ENCODE results near the gene CLSTN2. TPM values are rescaled to one million over a fixed set of nuclear protein-coding genes. Genes with fewer than 3 reads are reported as not detected.

The CLSTN2 gene
- total and polyA plus RNA-seq, 2 of the 13 experiments (the other 11 are each of a cell fraction or from before 2014, with no cell fraction given), result not detected

DNA sequence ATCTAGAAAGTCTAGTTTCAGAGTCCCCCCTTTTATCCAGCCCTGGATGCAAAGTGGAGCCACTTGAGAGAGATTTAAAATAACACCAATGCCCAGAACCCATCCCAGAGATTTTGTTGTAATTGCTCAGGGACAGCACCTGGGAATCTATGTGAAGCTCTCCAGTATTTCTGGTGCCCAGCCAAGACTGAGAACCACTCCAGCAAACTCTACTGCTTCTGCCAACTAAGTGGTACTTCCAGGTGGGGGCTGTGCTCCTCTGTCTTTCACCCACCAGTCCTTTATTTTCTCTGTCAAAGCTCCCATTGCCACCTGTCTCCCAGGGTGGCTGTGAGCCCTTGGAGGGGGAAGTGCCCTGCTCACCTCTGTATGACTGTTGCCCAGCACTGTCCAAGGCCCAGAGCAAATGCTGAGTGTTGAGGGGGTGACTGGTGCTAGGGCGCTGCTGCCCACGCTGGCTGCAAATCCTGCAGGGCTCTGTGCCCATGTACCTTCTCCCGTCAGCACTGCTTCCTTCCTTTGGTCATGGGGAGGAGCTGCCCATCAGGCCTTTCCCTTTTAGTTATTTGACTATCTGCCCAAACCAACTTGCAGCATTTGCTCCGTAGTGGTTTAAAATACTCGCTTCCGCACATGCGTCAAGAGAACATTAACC is 9.4 kb downstream of the CLSTN2 start:
- Histone ChIP-seq H3K9ac (ENCODE audit: insufficient read depth, low read depth, low read length) (no peak overlapping the region), H4K20me1 (ENCODE audit: insufficient read depth, low read length) (no peaks in the 10 kb centered on the region), H3K4me2 (ENCODE audit: low read depth, low read length) (no peak overlapping the region), H3K79me2 (ENCODE audit: insufficient read depth, low read length) (no peaks in the 10 kb centered on the region), H3K27me3 (ENCODE audit: control insufficient read depth in 1 of 2, insufficient read depth in 2 of 2, low read length in 2 of 2) (no peaks in the 10 kb centered on the region; a peak in 1 of 5 replicates), H3K4me1 (ENCODE audit: insufficient read depth, low read length) (peaks cover 19% of the 10 kb centered on the region), H3K27ac (ENCODE audit: extremely low read length, insufficient read depth, low read length) (no peak overlapping the region), H2AFZ (ENCODE audit: low read length) (no peak overlapping the region), H3K4me3 (replicated peaks in 1 of 3; ENCODE audit: insufficient read depth in 1 of 3, low read depth in 2 of 3, low read length in 3 of 3) (no peak overlapping the region), H3K36me3 (replicated peaks in 1 of 2; ENCODE audit: control insufficient read depth in 1 of 2, insufficient read depth in 2 of 2, low read length in 2 of 2) (no peaks in the 10 kb centered on the region), H3K9me3 (ENCODE audit: low read length) (no peaks in the 10 kb centered on the region)
- no TSS peak for BruUV-seq (replicated peaks)
- CTCF ChIA-PET (ENCODE audit: low intra/inter-chr PET ratio, low total read pairs), result no interaction called here
- ATAC-seq, result no peak
- no peak for DNase-seq (ENCODE audit: low spot score)
- WGBS (ENCODE audit: low lambda C conversion rate), result 85% methylated on average over 4 of the region's 7 CpGs
- TF ChIP-seq U2AF2 (IDR thresholded peaks at IDR 0.05; ENCODE audit: low read depth, low read length), result no peak
- TF ChIP-seq, protein P1, sequence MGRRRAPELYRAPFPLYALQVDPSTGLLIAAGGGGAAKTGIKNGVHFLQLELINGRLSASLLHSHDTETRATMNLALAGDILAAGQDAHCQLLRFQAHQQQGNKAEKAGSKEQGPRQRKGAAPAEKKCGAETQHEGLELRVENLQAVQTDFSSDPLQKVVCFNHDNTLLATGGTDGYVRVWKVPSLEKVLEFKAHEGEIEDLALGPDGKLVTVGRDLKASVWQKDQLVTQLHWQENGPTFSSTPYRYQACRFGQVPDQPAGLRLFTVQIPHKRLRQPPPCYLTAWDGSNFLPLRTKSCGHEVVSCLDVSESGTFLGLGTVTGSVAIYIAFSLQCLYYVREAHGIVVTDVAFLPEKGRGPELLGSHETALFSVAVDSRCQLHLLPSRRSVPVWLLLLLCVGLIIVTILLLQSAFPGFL (CRISPR knock-in tag; IDR thresholded peaks at IDR 0.05), result no peak
- TF ChIP-seq, protein P2, sequence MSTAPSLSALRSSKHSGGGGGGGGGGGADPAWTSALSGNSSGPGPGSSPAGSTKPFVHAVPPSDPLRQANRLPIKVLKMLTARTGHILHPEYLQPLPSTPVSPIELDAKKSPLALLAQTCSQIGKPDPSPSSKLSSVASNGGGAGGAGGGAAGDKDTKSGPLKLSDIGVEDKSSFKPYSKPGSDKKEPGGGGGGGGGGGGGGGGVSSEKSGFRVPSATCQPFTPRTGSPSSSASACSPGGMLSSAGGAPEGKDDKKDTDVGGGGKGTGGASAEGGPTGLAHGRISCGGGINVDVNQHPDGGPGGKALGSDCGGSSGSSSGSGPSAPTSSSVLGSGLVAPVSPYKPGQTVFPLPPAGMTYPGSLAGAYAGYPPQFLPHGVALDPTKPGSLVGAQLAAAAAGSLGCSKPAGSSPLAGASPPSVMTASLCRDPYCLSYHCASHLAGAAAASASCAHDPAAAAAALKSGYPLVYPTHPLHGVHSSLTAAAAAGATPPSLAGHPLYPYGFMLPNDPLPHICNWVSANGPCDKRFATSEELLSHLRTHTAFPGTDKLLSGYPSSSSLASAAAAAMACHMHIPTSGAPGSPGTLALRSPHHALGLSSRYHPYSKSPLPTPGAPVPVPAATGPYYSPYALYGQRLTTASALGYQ (CRISPR knock-in tag; IDR thresholded peaks at IDR 0.05), result no peak
- FAIRE-seq, result no peak
- POLR2A ChIA-PET, result no interaction called here
- intact Hi-C loops (cut with micrococcal nuclease; ENCODE audit: unreplicated experiment), result no loop called here
- in situ Hi-C loops (cut with HindIII; ENCODE audit: extremely low pct_ligation_motif_present, low pct_unique_long_range_greater_than_20kb), result no loop called here

DNA sequence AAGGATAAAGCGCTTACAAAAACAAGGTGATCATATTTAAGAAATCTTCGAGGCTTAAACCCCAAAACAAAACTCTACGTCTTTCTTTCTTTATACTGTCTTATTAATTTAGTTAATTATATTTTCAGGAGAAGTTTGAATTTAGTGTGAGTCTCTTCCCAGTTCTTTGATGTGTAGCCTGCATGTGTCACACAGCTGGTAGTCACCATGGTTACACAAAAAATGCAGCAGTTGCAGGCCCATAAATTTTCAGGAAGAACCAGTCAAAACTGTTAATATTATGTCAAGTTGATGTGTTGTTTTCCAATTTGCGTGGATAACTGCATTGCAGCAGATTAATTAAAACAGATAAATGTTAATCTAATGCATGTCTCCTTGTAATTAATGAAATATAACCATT is 10.4 kb downstream of the CLSTN2 start:
- no peaks in the 10 kb centered on the region; a peak in 1 of 5 replicates for H3K27me3 ChIP-seq (ENCODE audit: control insufficient read depth in 1 of 2, insufficient read depth in 2 of 2, low read length in 2 of 2)
- H3K4me2 ChIP-seq (ENCODE audit: low read depth, low read length), result no peak overlapping the region
- H3K9ac ChIP-seq (ENCODE audit: insufficient read depth, low read depth, low read length), result no peak overlapping the region
- H2AFZ ChIP-seq (ENCODE audit: low read length), result no peak overlapping the region
- FAIRE-seq (no peak), ATAC-seq (no peak), DNase-seq (ENCODE audit: low spot score) (no peak)
- intact Hi-C loops (cut with micrococcal nuclease; ENCODE audit: unreplicated experiment) (no loop called here), in situ Hi-C loops (cut with HindIII; ENCODE audit: extremely low pct_ligation_motif_present, low pct_unique_long_range_greater_than_20kb) (no loop called here)
- WGBS (ENCODE audit: low lambda C conversion rate), result under 1% methylated on average over 4 of the region's 4 CpGs
- no peak overlapping the region for H3K4me3 ChIP-seq (replicated peaks in 1 of 3; ENCODE audit: insufficient read depth in 1 of 3, low read depth in 2 of 3, low read length in 3 of 3)
- no TSS peak for BruUV-seq (replicated peaks)
- ChIA-PET CTCF (ENCODE audit: low intra/inter-chr PET ratio, low total read pairs) (no interaction called here), POLR2A (no interaction called here)
- peaks cover 9% of the 10 kb centered on the region for H3K4me1 ChIP-seq (ENCODE audit: insufficient read depth, low read length)
- no peaks in the 10 kb centered on the region for H4K20me1 ChIP-seq (ENCODE audit: insufficient read depth, low read length)
- no peaks in the 10 kb centered on the region for H3K36me3 ChIP-seq (replicated peaks in 1 of 2; ENCODE audit: control insufficient read depth in 1 of 2, insufficient read depth in 2 of 2, low read length in 2 of 2)
- H3K9me3 ChIP-seq (ENCODE audit: low read length), result no peaks in the 10 kb centered on the region
- no peaks in the 10 kb centered on the region for H3K79me2 ChIP-seq (ENCODE audit: insufficient read depth, low read length)
- TF ChIP-seq SIX1 (CRISPR knock-in tag; IDR thresholded peaks at IDR 0.05; ENCODE audit: borderline replicate concordance), result no peak
- no peak for TF ChIP-seq KLF13 (CRISPR knock-in tag; IDR thresholded peaks at IDR 0.05)
- TF ChIP-seq ARNT (IDR thresholded peaks at IDR 0.05), result no peak
- TF ChIP-seq MBNL3 (CRISPR knock-in tag; conservative IDR thresholded peaks at IDR 0.05), result no peak
- TF ChIP-seq, protein P3, sequence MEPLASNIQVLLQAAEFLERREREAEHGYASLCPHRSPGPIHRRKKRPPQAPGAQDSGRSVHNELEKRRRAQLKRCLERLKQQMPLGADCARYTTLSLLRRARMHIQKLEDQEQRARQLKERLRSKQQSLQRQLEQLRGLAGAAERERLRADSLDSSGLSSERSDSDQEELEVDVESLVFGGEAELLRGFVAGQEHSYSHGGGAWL (CRISPR knock-in tag; IDR thresholded peaks at IDR 0.05), result no peak
- no peak overlapping the region for H3K27ac ChIP-seq (ENCODE audit: extremely low read length, insufficient read depth, low read length)
